NCI-H2171 treated with DMSO at 0.1 percent for 48 hours (cell line): Measurements from ENCODE around the gene SIX4.
A peak's percentile ranks its signal among the peaks of the same experiment; 100 is the strongest.

Source experiments
- DNase-seq: peaks from one replicate; lab custom pipeline; 2025; lab: John Stamatoyannopoulos, UW

The SIX4 gene

DNA sequence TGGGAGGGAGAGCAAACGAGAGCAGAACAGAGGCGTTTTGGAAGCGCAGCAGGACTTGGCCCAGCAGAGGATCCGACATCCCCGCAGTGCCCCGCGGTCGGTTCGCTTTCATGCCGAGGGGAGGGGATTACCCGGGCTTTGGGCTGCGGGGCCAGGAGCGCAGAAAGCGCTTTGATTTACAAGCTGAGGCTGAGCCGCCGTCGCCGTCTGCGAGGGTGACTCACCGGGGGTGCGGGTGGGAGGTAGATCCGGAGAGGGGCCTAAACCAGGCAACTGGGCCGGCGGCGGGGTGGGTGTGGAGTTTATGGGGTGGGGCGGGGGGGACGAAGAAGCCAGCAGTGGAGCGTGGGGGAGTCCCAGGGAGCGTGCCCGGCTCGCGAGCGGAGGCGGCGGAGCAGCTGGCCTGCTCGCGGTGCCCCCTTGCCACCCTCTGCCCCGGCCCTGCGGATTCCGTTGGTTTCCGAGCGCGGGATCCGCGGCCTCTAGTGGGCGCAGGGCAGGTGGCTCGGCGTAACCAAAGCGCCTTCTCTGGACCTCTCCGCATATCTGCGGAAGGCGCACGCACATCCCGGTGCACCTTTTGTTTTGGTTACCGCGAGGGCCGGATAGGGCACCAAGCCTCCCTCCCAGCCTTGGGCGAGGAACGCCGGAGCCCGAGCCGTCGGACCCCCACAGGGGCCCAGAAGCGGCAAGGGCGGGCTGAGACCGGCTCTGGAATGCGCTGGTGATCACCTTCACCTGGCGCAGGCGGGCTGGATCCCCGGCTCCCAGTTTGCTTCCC is 2.6 kb downstream of the SIX4 start:
- DNase-seq: peak; percentile 45

DNA sequence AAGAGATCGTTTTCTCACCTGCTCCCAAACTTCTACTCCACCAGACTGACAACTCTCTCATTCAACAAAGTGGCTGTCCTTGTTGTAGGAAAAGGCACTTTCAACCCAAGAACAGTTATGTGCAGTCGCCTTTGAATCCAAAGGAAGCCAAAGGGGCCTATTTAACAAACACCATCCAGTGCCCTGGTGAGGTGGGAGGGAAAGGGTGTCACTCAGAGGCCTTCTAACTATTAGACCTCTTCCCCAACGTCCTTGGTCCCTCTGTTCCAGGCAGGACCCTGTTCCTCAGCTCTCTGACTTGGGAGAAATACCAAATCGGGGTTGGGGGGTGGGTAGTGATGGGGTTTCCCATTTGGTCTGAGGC is 3.2 kb downstream of the SIX4 start:
- DNase-seq: no peak

DNA sequence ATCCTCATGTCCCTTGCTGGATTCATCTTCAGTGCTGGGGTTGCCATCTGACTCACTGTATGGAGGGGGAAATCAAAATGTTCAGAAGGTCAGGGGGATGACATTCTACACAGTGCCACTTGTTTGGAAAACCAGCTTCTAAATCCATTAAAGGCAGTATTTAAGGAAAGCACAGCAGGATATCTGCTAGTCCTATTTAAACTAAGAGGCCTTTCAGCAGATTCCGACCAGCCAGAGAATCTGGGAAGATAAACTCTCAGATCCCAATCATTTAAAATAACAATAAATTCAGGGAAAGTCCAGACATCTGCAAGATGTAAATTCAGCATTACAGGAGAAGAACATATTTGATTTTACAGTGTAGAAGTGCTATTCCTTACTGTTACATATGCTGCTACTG is 3.8 kb downstream of the SIX4 start:
- no peak for DNase-seq

DNA sequence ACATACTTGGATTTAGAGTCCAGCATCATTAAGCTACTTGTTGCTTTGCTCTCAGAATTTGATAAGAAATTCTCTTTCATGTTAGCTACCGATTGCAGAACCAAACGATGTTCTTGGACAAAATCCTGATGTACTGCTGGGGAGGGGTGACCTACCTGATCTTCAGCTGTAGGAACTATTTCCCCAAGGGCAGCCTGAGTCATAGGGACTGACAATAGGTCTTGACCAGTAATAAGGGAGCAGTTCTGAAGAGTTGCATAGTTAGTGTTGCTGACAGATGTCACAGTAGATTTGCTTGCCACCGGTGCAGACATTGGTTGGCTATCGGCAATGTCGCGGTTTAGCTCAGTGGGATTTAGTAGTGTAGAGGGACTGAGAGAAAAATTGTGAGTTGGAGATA is 10.6 kb downstream of the SIX4 start:
- DNase-seq: no peak

DNA sequence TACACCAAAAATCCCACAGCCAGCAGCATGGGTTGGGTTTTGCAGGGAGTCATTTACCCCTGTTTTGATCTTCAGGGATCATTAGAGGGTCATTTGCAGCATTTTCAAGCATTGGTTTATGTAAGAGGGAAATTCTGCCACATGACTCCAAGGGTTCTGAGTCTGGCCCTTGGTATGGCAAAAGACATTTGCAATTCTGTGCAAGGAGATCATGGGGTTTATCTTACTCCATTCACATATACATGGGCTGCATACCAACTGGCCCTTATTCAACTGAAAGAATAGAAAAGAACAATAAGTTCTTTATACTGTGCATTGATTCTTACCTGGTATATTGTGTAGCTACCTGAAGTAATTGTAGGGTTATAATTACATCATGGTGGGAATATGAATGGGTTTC is 13.7 kb downstream of the SIX4 start:
- no peak for DNase-seq

DNA sequence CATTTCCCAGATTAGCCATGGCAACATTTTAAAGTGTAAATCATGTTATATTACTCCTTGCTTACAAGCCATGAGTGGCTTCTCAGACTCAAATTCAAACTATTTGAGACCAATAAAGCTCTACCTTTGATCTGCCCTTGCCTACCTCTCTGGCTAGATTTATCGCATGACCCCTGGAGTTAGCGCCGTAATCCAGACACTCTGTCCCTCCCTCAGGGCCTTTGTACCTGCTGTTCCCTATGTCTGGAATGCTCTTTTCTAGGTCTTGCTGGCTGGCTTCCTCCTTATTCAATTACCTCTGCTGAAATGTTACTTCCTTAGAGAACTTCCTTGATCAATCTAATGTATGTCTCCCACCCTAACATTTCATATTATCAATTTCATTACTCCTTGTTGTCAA is 16.3 kb downstream of the SIX4 start:
- no peak for DNase-seq

DNA sequence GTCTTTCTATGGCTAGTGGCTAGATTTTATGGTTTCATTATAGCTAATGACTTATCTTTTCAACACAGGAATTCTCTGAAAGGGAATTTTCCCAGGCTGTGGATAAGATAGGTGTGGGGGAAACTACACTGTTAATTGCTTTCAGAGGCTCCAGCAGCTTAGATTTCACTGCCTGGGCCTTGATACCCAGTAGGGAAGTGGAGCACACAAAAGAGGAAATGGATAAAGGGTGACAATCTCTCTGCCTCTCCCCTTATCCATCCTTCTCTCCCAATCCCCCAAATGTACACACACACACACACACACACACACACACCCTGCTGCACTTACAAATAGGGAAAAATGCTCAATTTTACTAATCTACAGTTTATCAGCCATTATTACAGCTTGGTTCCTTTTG is 19.1 kb downstream of the SIX4 start:
- no peak for DNase-seq

DNA sequence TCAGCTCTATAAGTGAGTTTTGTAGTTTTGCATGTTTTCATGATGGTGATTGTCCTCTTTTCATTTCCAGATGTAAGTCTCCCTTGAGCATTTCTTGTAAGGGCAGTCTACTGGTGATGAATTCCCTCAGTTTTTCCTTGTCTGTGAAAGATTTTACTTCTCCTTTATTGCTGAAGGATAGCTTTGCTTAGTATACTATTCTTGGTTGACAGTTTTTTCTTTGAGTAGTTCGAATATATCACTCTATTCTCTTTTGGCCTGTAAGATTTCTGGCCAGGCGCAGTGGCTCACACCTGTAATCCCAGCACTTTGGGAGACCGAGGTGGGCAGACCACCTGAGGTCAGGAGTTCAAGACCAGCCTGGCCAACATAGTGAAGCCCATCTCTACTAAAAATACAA is 23.6 kb downstream of the SIX4 start:
- no peak for DNase-seq

DNA sequence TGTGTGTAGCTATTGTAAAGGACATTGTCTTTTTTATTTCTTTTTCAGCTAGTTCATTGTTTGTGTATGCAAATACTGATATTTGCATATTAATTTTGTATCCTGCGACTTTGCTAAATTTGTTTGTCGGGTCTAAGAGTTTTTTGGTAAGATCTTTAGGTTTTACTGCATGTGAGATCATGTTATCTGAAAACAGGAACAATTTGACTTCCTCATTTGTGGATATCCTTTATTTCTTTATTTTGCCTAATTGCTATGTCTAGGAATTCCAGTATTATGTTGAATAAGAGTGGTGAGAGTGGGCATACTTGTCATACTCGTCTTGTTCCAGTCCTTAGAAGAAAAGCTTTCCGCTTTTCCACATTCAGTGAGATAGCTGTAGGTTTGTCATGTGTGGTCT is 28.8 kb downstream of the SIX4 start:
- DNase-seq: no peak

DNA sequence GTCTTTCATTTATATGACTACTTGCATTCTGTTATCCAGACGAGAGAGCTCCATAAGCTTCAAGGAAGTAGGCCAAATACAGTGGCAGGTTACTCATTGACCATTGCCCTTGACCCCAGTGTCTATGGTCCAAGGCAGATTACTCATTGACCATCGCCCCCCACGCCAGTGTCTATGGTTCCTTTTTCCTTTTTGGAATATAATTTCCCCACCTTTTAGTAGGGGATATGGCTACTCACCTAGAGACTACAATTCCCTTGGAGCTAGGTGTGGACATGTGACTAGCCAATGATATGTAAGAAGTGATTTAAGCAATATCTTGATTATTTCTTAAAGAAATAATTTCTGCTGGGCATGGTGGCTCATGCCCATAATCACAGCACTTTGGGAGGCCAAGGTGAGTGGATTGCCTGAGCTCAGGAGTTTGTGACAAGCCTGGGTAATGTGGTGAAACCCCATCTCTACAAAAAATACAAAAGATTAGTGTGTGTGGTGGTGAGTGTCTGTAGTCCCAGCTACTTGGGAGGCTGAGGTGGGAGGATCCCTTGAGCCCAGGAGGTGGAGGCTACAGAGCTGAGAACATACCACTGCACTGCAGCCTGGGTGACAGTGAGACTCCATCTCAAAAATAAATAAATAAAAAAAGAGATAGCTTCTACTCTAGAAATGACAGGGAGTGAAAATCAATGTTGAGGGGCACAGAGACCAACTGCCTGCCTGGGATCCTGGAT is 32.6 kb downstream of the SIX4 start:
- DNase-seq: no peak

DNA sequence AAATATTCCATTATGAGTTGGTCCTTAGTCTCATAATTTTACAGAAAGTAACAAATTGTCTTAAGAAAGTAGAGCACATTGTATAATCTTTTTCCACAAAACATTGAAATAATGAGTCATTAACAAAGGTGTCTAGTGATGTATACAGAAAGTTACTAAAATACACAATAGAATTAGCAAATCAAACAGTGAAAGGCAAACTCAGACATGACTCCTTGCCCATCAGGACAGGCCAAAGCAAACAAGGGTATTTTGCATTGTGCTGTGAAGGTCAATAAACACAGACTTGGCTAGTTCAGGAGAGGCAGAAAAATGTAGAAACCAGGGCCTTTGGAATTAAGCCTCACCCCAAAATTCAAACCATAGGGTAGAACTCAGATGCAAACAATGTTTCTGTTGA is 37.3 kb downstream of the SIX4 start:
- DNase-seq: no peak

DNA sequence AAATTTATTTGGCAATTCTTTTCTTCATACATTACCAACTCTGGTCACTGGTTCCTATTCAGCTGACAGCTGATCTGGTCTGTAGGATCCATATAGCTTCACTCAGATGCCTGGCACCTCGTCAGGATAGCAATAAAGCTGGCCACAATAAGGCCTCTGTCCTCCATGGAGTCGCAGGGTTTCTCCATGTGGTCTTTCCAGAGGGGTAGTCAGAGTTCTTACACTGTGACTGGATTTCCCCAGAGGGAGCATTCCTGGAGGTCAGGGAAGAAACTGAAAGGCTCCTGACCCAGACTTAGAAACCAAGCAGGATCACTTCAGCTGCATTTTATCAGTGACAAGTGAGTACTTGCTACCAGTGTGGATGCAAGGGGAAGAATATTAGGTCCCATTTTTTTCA is 39.9 kb downstream of the SIX4 start:
- DNase-seq: no peak

DNA sequence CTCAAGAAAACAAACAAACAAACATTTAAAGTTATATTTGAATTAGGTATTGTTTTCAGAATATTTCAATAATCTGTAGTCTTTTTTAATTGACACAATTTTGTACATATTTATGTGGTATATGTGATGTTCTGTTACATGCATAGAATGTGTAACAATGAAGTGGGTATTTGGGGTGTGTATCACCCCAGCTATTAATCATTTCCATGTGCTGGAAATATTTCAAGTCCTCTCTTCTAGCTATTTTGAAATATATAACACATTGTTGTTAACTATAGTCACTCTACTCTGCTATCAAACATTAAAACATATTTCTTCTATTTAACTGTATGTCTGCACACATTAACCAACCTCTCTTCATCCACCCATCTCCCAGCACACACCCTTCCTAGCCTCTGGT is 42.9 kb downstream of the SIX4 start:
- DNase-seq: no peak

DNA sequence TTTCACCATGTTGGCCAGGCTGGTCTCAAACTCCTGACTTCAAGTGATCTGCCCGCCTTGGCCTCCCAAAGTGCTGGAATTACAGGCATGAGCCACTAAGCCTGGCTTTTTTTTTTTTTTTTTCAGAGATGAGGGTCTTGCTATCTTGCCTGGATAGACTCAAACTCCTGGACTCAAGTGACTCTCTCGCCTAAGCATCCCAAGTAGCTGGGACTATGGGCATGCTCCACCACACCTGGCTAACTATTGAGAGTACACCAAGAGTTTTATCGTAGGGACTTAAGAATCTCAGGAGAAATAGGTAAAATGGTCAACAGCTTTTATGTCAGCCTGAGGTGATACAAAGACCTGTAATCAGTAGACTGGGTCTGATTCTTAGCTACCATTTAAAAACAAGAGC is 43.6 kb downstream of the SIX4 start:
- DNase-seq: no peak

DNA sequence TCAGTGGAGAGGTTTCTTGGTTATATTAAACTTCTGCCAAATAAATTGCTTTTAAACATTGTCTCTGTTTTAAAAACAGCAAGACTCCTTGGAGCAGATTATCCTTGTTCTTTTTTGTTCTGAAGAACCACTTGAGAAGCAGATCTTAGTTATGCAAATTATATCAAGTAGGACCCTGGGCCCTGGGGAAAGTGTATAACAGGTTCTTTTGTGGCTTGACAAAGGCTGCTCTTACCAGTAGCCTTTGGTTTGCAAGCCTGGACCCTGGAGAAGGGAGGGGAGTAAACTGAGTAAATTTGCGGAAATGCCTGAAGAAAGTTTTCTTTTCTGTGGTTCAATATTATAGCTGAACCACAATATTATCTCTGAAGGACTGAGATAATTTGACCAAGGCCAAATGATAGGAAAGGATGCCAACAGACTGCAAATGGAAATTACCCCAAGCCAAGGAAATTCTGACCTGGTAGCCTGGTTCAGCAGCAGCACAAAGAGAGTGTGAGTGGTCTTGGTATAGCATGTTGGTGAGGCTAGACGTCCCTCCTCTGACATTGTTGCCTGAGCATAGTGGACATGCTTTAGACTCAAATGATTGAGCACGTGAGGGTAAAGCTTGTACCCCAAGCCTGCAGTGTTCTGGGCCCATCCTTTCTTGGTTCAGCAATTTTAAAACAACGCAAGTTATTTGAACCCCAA is 44.4 kb downstream of the SIX4 start:
- no peak for DNase-seq

DNA sequence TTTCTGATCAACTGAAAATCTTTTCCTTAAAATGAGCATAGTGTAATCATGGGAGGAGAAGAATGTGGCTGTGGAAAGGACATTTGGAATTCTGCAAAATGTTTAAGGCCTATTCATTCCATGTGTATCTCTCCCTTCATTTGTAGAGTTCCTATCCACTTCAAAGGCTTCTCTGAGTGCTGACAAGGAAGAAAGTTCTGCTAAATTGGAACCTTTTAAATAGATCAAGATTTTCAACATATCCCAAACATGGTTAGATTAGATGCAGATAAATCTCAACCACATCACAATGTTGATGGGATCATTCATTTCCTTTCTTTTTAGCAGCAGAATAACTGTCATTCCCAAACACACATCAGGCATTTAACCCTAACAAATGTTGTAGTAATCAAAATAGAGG is 46.5 kb downstream of the SIX4 start:
- DNase-seq: no peak

DNA sequence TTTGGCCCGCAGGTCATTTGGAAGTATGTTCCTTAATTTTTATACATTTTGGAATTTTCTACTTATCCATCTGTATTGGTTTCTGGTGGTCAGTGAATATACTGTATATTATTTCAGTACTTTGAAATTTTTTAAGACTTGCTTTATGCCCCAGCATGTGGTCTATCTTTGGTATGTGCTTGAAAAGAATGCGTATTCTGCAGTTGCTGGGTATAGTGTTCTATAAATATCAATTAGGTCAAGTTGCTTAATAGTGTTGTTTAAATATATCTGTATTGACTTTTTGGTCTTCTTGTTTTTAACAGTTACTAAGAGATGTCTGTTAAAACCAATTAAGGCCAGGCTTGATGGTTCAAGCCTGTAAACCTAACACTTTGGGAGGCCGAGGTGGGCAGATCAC is 53.2 kb downstream of the SIX4 start:
- DNase-seq: no peak

DNA sequence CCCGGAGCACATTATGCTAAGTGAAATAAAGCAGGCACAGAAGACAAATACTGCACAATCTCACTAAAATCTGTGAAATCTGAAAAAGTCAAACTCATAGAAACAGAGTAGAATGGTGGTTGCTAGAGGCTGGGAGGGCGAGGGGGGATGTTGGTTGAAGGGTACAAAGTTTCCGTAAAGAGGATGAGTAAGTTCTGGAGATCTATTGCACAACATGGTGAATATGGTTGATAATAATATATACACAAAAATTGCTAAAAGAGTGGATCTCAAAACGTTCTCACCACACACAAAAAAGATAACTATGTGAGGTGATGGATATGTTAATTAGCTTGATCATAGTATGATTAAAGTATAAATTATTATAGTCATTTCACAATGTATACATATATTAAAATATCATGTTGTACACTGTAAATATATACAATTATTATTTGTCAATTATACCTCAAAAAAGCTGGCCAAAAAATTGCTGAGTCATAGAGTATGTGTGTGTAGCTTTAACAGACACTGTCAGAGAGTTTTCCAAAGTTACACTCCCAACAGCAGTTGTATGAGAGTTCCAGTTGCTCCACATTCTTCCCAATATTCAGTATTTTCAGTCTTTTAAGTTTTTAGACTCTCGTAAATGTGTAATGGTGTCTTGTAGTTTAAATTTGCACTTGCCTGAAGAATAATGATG is 55.6 kb downstream of the SIX4 start:
- DNase-seq: no peak

DNA sequence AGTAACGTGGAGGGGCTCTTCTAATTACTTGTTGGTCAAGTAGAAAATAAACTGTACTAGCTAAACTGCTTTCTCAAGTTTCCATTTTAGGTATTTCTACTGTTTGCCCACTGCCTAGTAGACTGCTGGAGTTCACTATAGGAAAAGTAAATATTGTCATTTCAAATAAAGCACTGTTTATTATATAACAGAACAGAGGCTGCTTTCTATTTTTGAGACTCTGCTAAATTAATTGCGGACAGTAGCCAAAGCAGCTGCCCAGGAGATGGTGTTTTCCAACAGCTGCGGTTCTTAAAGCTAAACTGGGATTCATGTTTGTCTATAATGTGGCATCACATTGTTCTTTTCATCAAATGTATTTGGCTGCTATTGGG is 59.0 kb downstream of the SIX4 start:
- no peak for DNase-seq

DNA sequence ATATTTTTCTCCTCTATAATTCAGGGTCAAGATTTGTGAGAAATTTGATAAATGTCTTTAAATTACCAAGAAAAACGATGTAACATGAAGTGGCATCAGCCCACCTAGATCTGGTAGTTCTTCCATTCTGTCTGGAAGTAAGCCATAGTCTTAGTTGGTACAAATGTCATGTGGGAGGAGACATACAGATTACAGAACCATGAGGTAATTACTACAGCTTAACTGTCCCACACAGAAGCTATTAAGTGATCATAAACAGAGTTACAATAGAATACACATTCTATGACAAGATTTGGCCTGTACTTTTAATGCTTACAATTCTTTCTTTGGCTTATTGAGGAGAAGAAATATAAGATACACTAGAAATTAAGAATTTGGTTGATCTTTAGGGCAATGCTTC is 61.2 kb downstream of the SIX4 start:
- DNase-seq: no peak

DNA sequence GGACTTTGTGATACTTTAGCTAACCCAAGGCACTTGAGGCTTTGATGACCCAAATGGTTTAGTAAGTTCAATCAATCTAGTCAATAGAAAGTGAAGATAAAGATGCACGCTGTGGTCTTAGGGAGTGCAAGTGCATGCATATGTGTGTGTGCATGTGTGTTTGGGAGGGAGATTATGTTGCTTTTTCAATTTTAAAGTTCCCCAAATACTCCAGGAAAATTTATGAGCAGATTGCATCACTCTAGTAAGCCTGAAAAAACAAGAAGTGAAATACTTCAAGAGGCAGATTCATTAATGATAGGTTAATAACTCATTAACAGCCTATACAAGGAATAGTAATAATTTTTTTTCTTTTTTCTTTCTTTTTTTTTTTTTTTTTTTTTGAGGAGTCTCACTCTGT is 62.4 kb downstream of the SIX4 start:
- no peak for DNase-seq
